Uterus (tissue), 4 donors: ENCODE data around the gene CNTN1. TPM values are rescaled to one million over a fixed set of nuclear protein-coding genes. Genes with fewer than 3 reads are reported as not detected.

ENCODE experiments used
- DNase-seq, 2 donors: peaks; one replicate each; pipeline ENCODE4 v3.0.0-alpha.2; 2019 to 2020
- H3K27ac ChIP-seq, 2 donors: fragments of 200-600 bp; sonication (generic); 1 replicate in 1 of 2; 2 replicates in 1 of 2; pipeline ENCODE4 v1.5.1; 2016 to 2018
- H3K27me3 ChIP-seq, 2 donors: fragments of 200-600 bp; sonication (generic); one replicate each; pipeline ENCODE4 v1.5.1; 2018 to 2019; ENCODE audit warnings: control low read depth in 1 of 2
- H3K36me3 ChIP-seq, 2 donors: fragments of 200-600 bp; sonication (generic); one replicate each; pipeline ENCODE4 v1.5.1; 2019; ENCODE audit warnings: control low read depth in 1 of 2
- H3K4me1 ChIP-seq, 2 donors: fragments of 200-600 bp; sonication (generic); one replicate each; pipeline ENCODE4 v1.5.1; 2018 to 2019; ENCODE audit warnings: control low read depth in 1 of 2
- H3K4me3 ChIP-seq, 2 donors: fragments of 200-600 bp; sonication (generic); 1 replicate in 1 of 2; 2 replicates in 1 of 2; pipeline ENCODE4 v1.5.1; 2018 to 2019; ENCODE audit warnings: mild to moderate bottlenecking in 1 of 2
- H3K9me3 ChIP-seq, 2 donors: fragments of 200-600 bp; sonication (generic); one replicate each; pipeline ENCODE4 v1.5.1; 2019; ENCODE audit warnings: control low read depth in 1 of 2
- CTCF ChIP-seq, 4 experiments: fragments of 200-600 bp in 2 of 4; fragments of 450-650 bp in 2 of 4; sonication (generic) in 2 of 4; IDR thresholded peaks; one replicate each; pipeline ENCODE4 v1.5.1; 2016 to 2019; ENCODE audit warnings: antibody characterized with exemption in 4 of 4, mild to moderate bottlenecking in 2 of 4, moderate library complexity in 1 of 4
- POLR2A ChIP-seq, 2 donors: fragments of 450-650 bp; IDR thresholded peaks; one replicate each; pipeline ENCODE4 v1.6.1; 2016; ENCODE audit warnings: antibody characterized with exemption in 2 of 2, mild to moderate bottlenecking in 1 of 2, moderate library complexity in 1 of 2
- intact Hi-C: fragments of 100-400 bp; cut with DNase I; formaldehyde crosslinking; loops from one replicate; pipeline ENCODE4 v1.15.1; 2023; ENCODE audit warnings: low total_unique reads
- total RNA-seq, 4 donors: library from RNA; depleted of rRNA in 3 of 4; stranded (reverse); fragments of >200 nt in 3 of 4; gene quantifications; one replicate each; pipeline versions ENCODE4 v1.1.0 to v1.2.4, GENCODE V29; 2014 to 2023
- donor health status: DM: yes; HTN: yes; CAD: no.

CNTN1 gene
- total RNA-seq, 4 donors from 2014 or later, result 1.5 to 124 (median 11.0) TPM

GRCh38 chr12:41045509-41045908 is 353.3 kb downstream of the CNTN1 start:
- TF ChIP-seq CTCF (IDR thresholded peaks at IDR 0.05) (no peak), POLR2A (IDR thresholded peaks at IDR 0.05) (no peak)
- intact Hi-C loops, result no loop called here

GRCh38 chr12:41049033-41049432 is 356.8 kb downstream of the CNTN1 start:
- Histone ChIP-seq H3K9me3 (no peaks in the 10 kb centered on the region), H3K27me3 (no peaks in the 10 kb centered on the region), H3K36me3 (no peaks in the 10 kb centered on the region), H3K4me3 (no peak overlapping the region), H3K27ac (no peak overlapping the region), H3K4me1 (no peaks in the 10 kb centered on the region)
- intact Hi-C loops, result no loop called here
- no peak for TF ChIP-seq POLR2A (IDR thresholded peaks at IDR 0.05)
- no peak for TF ChIP-seq CTCF (IDR thresholded peaks at IDR 0.05)
- no peak for DNase-seq

More at GRCh38 chr12:41045509-41045908, 353.3 kb downstream of the CNTN1 start:
- Histone ChIP-seq H3K27me3 (no peaks in the 10 kb centered on the region), H3K27ac (no peak overlapping the region), H3K36me3 (no peaks in the 10 kb centered on the region), H3K9me3 (no peaks in the 10 kb centered on the region), H3K4me3 (no peak overlapping the region), H3K4me1 (no peaks in the 10 kb centered on the region)
- no peak for DNase-seq

- no peaks in the 10 kb centered on the region for H3K36me3 ChIP-seq
- intact Hi-C loops, result no loop called here
- TF ChIP-seq CTCF (IDR thresholded peaks at IDR 0.05) (no peak), POLR2A (IDR thresholded peaks at IDR 0.05) (no peak)
- H3K27ac ChIP-seq, result no peak overlapping the region
- no peaks in the 10 kb centered on the region for H3K27me3 ChIP-seq
- no peaks in the 10 kb centered on the region for H3K4me1 ChIP-seq
- H3K4me3 ChIP-seq, result no peak overlapping the region
- H3K9me3 ChIP-seq, result no peaks in the 10 kb centered on the region
- no peak for DNase-seq
Measured at GRCh38 chr12:41051954-41052353, 359.7 kb downstream of the CNTN1 start.

- no peak for DNase-seq
- Histone ChIP-seq H3K4me3 (no peak overlapping the region), H3K4me1 (no peaks in the 10 kb centered on the region), H3K9me3 (no peaks in the 10 kb centered on the region), H3K27ac (no peak overlapping the region), H3K27me3 (no peaks in the 10 kb centered on the region), H3K36me3 (no peaks in the 10 kb centered on the region)
- intact Hi-C loops, result no loop called here
- TF ChIP-seq CTCF (IDR thresholded peaks at IDR 0.05), result no peak
- no peak for TF ChIP-seq POLR2A (IDR thresholded peaks at IDR 0.05)
Measured at GRCh38 chr12:41052441-41052840, 360.2 kb downstream of the CNTN1 start.

GRCh38 chr12:41053046-41053445 is 360.8 kb downstream of the CNTN1 start:
- H3K4me1 ChIP-seq, result no peaks in the 10 kb centered on the region
- no peak overlapping the region for H3K27ac ChIP-seq
- no peak overlapping the region for H3K4me3 ChIP-seq
- H3K27me3 ChIP-seq, result no peaks in the 10 kb centered on the region
- intact Hi-C loops, result no loop called here
- no peaks in the 10 kb centered on the region for H3K9me3 ChIP-seq
- no peak for DNase-seq
- H3K36me3 ChIP-seq, result no peaks in the 10 kb centered on the region
- no peak for TF ChIP-seq CTCF (IDR thresholded peaks at IDR 0.05)
- TF ChIP-seq POLR2A (IDR thresholded peaks at IDR 0.05), result no peak
